GM23248 (cell line): ENCODE measurements around the gene PPCDC. TPM values are rescaled to one million over a fixed set of nuclear protein-coding genes. Genes with fewer than 3 reads are reported as not detected.
"Not testable (repeated sequence)": the region's sequence is repeated elsewhere in the genome, so short reads cannot be mapped to it uniquely, and the experiment has no call there.

Source experiments
- DNase-seq: peaks from one replicate; pipeline ENCODE4 v3.0.0-alpha.2; 2015
- H2AFZ ChIP-seq: fragments of 200-600 bp; sonication (generic); 2 replicates; pipeline ENCODE4 v1.6.1; 2016; ENCODE audit warnings: antibody characterized with exemption
- H3F3A ChIP-seq: fragments of 200-600 bp; sonication (generic); 2 replicates; pipeline ENCODE4 v1.6.1; 2016; ENCODE audit warnings: mild to moderate bottlenecking, antibody characterized with exemption, mixed run types; ENCODE audit not compliant: insufficient read depth
- H3K27ac ChIP-seq: fragments of 200-600 bp; sonication (generic); 2 replicates; pipeline ENCODE4 v1.5.1; 2016; ENCODE audit warnings: mild to moderate bottlenecking
- H3K27me3 ChIP-seq: fragments of 200-600 bp; sonication (generic); replicated peaks from 2 replicates; pipeline ENCODE4 v1.6.1; 2016; ENCODE audit warnings: mild to moderate bottlenecking; ENCODE audit not compliant: insufficient read depth
- H3K36me3 ChIP-seq: fragments of 200-600 bp; sonication (generic); 2 replicates; pipeline ENCODE4 v1.6.1; 2016; ENCODE audit warnings: low read depth, mild to moderate bottlenecking
- H3K4me1 ChIP-seq: fragments of 200-600 bp; sonication (generic); 2 replicates; pipeline ENCODE4 v1.6.1; 2016; ENCODE audit warnings: mild to moderate bottlenecking; ENCODE audit not compliant: insufficient read depth
- H3K4me2 ChIP-seq: fragments of 200-600 bp; sonication (generic); one replicate; pipeline ENCODE4 v1.6.1; 2016; ENCODE audit warnings: mild to moderate bottlenecking; ENCODE audit not compliant: unreplicated experiment
- H3K4me3 ChIP-seq: fragments of 200-600 bp; sonication (generic); 2 replicates; pipeline ENCODE4 v1.5.1; 2016; ENCODE audit warnings: mild to moderate bottlenecking
- H3K79me2 ChIP-seq: fragments of 200-600 bp; sonication (generic); 2 replicates; pipeline ENCODE4 v1.6.1; 2016; ENCODE audit warnings: mild to moderate bottlenecking; ENCODE audit not compliant: insufficient read depth
- H3K9ac ChIP-seq: fragments of 200-600 bp; sonication (generic); 2 replicates; pipeline ENCODE4 v1.6.1; 2016; ENCODE audit warnings: mild to moderate bottlenecking
- H3K9me2 ChIP-seq: fragments of 200-600 bp; sonication (generic); 2 replicates; pipeline ENCODE4 v1.6.1; 2016; ENCODE audit warnings: mixed run types, mild to moderate bottlenecking, moderate library complexity; ENCODE audit not compliant: insufficient read depth
- H3K9me3 ChIP-seq: fragments of 200-600 bp; sonication (generic); one replicate; pipeline ENCODE4 v1.6.1; 2017; ENCODE audit warnings: low read depth
- H4K20me1 ChIP-seq: fragments of 200-600 bp; sonication (generic); 2 replicates; pipeline ENCODE4 v1.6.0; 2016; ENCODE audit not compliant: insufficient read depth
- EZH2 ChIP-seq: fragments of 200-600 bp; sonication (generic); IDR thresholded peaks from 2 replicates; pipeline ENCODE4 v1.6.1; 2018; ENCODE audit warnings: antibody characterized with exemption, mild to moderate bottlenecking; ENCODE audit not compliant: insufficient read depth, poor library complexity, severe bottlenecking
- EZH2phosphoT487 ChIP-seq: fragments of 200-600 bp; sonication (generic); IDR thresholded peaks from 2 replicates; pipeline ENCODE4 v1.6.1; 2018; ENCODE audit warnings: antibody characterized with exemption, moderate library complexity, mild to moderate bottlenecking, low read depth; ENCODE audit not compliant: insufficient read depth
- WGBS, 2 experiments: methylation state at CpG; one replicate each; pipeline ENCODE4 v1.1.6; 2015 to 2017; ENCODE audit warnings: low lambda C conversion rate in 2 of 2, low coverage in 1 of 2; ENCODE audit errors: missing lambda C conversion rate in 2 of 2; 5-methylcytosine and 5-hydroxymethylcytosine counted together
- in situ Hi-C: fragments of 300-500 bp; cut with MboI; formaldehyde crosslinking; loops from 2 replicates; pipeline ENCODE4 v1.15.0; 2020
- polyA plus RNA-seq: library from polyadenylated mRNA; unstranded; fragments of >200 nt; fragmentation: Nextera tagmentation; extraction: Ambion mirVana; gene quantifications from 2 replicates; pipeline ENCODE4 v1.2.1, GENCODE V29; 2016
- total RNA-seq: library from RNA; depleted of rRNA; stranded (reverse); fragments of >200 nt; shearing (Covaris generic); gene quantifications from 2 replicates; pipeline ENCODE4 v1.2.3, GENCODE V29; 2014

PPCDC gene
- total and polyA plus RNA-seq, 2 experiments from 2014 or later: 9.0 to 20.0 TPM

- H3K27me3 ChIP-seq: no peaks in the 10 kb centered on the region
- no peak for DNase-seq
- in situ Hi-C loops: loop anchor here (10.0 kb wide), 1 partner anchor 64 kb away; no protein-coding TSS in a partner anchor
- H3K27ac ChIP-seq: no peak overlapping the region
- no peak for TF ChIP-seq EZH2
- TF ChIP-seq EZH2phosphoT487: no peak
- no peaks in the 10 kb centered on the region for H3K9me3 ChIP-seq
- H3K9ac ChIP-seq: no peak overlapping the region
- no peaks in the 10 kb centered on the region for H3K79me2 ChIP-seq
- no peaks in the 10 kb centered on the region for H4K20me1 ChIP-seq
- H2AFZ ChIP-seq: no peak overlapping the region
- WGBS, 2 experiments: 82 to 85% methylated on average over 4 of the region's 4 CpGs
- H3K4me1 ChIP-seq: no peaks in the 10 kb centered on the region
- no peak overlapping the region for H3K4me2 ChIP-seq
- H3K4me3 ChIP-seq: no peak overlapping the region
- H3F3A ChIP-seq: peaks cover 4% of the 10 kb centered on the region; the same call in 1 of the 2 replicates
- H3K36me3 ChIP-seq: no peaks in the 10 kb centered on the region
- no peaks in the 10 kb centered on the region for H3K9me2 ChIP-seq
Measured at GRCh38 chr15:75070674-75071073, 47.3 kb downstream of the PPCDC start.

DNA sequence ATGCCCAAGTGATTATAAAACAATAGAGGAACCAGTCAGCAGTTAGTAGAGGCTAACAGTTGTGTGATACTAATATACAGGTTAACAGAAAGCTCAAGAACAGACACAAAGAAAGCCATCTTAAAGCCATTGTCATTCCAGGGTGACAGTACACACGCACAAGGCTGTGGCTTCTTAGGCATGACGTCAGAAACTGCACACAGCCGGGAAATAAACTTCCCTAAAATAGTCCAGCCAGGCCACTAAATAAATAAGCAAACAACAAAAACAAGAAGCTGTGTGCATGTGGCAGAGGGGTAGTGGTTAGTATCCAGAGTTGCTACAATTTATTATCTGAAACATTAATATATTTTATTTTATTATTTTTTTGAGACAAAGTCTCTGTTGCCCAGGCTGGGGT, 49.8 kb downstream of the PPCDC start:
- H3K9ac ChIP-seq: no peak overlapping the region
- WGBS, 2 experiments: 95 to 99% methylated on average over 3 of the region's 3 CpGs
- H3K79me2 ChIP-seq: no peaks in the 10 kb centered on the region
- H3K36me3 ChIP-seq: no peaks in the 10 kb centered on the region
- no peak for DNase-seq
- no peaks in the 10 kb centered on the region for H3K9me3 ChIP-seq
- H3K4me3 ChIP-seq: no peak overlapping the region
- H3K27me3 ChIP-seq: no peaks in the 10 kb centered on the region
- H3K4me2 ChIP-seq: no peak overlapping the region
- in situ Hi-C loops: loop anchor here (10.0 kb wide), 1 partner anchor 62 kb away; no protein-coding TSS in a partner anchor
- no peak overlapping the region for H2AFZ ChIP-seq
- TF ChIP-seq EZH2 (no peak), EZH2phosphoT487 (no peak)
- no peak overlapping the region for H3K27ac ChIP-seq
- no peaks in the 10 kb centered on the region for H4K20me1 ChIP-seq
- H3F3A ChIP-seq: no peaks in the 10 kb centered on the region
- H3K4me1 ChIP-seq: no peaks in the 10 kb centered on the region
- H3K9me2 ChIP-seq: no peaks in the 10 kb centered on the region

DNA sequence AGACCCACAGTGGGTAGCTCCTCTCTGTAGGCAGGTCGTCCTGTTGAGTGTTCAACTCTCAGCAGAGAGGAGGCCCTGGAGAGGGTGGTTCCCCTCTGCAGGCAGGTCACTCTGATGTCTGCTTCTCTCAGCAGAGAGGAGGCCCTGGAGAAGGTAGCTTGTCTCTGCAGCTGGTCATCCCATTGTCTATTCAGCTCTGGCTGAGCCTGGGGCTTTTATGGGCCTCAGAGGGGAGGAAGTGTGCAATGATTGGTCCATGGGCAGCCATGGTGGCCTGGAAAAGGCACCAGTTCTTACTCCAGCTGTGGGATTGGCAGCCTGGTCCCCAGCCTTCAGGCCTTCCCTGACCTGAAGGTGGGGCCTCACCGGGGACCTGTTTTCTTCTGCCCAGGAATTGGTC, 52.9 kb downstream of the PPCDC start:
- 71 to 77% methylated on average over 2 of the region's 2 CpGs for WGBS, 2 experiments
- no peak overlapping the region for H3K9ac ChIP-seq
- H3K4me3 ChIP-seq: no peak overlapping the region

DNA sequence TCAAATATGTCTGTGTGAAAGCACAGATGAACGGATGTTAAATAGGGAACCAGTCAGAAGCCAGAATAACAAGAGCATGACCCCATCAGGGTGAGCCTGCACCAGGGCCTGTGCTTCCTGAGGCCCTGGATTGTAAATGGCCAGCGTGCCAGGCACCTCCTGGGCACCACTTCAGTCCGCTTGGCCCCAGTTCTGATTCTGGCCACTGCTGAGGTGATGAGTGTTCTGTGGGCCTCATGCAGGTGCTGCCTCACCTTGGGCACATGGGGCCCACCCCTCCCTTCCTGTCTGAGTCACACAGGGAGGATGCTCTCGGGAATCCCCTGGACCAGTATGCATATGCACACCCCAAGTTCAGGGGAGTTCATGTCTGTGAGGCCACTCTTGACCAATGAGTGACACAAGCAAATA, 54.2 kb downstream of the PPCDC start:
- not testable (repeated sequence) for H4K20me1 ChIP-seq, DNase-seq, H3K36me3 ChIP-seq, H3K9me3 ChIP-seq, H2AFZ ChIP-seq, H3K4me3 ChIP-seq, H3K9ac ChIP-seq, H3K4me1 ChIP-seq, H3K27me3 ChIP-seq, H3K27ac ChIP-seq, H3K4me2 ChIP-seq, H3K79me2 ChIP-seq, H3K9me2 ChIP-seq, H3F3A ChIP-seq
- 72 to 81% methylated on average over 4 of the region's 4 CpGs for WGBS, 2 experiments
- in situ Hi-C loops: loop anchor here (10.0 kb wide), 1 partner anchor 57 kb away; no protein-coding TSS in a partner anchor

More for the DNA sequence above, 52.9 kb downstream of the PPCDC start:
- Histone ChIP-seq H3K9me2 (no peaks in the 10 kb centered on the region), H3K27ac (no peak overlapping the region), H3K79me2 (no peaks in the 10 kb centered on the region), H3F3A (no peaks in the 10 kb centered on the region), H4K20me1 (no peaks in the 10 kb centered on the region), H3K36me3 (no peaks in the 10 kb centered on the region), H2AFZ (no peak overlapping the region), H3K4me2 (no peak overlapping the region), H3K9me3 (no peaks in the 10 kb centered on the region), H3K4me1 (no peaks in the 10 kb centered on the region), H3K27me3 (no peaks in the 10 kb centered on the region)
- no peak for DNase-seq
- in situ Hi-C loops: loop anchor here (10.0 kb wide), 1 partner anchor 59 kb away; no protein-coding TSS in a partner anchor
- TF ChIP-seq EZH2phosphoT487 (no peak), EZH2 (no peak)

DNA sequence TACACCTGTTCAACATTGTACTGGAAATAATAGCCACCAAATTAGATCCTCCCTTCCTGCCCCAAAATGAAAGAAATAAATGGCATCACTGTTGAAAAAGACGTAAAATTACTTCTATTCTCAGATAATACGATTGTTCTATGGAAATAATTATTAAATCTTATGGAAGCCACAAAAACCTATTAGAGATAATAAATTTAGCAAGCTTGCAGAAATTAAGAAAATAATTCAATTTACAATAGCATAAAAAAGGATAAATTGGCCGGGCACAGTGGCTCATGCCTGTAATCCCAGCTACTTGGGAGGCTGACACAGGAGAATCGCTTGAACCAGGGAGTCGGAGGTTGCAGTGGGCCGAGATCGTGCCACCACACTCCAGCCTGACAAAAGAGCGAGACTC, 57.8 kb downstream of the PPCDC start:
- TF ChIP-seq EZH2: no peak
- no peak for TF ChIP-seq EZH2phosphoT487
- WGBS, 2 experiments: 86 to 90% methylated on average over 8 of the region's 8 CpGs

More for the DNA sequence above, 57.8 kb downstream of the PPCDC start:
- Histone ChIP-seq H3K79me2 (no peaks in the 10 kb centered on the region), H3K9me2 (no peaks in the 10 kb centered on the region), H3K9me3 (no peaks in the 10 kb centered on the region), H2AFZ (no peak overlapping the region), H3F3A (no peaks in the 10 kb centered on the region), H3K4me3 (no peak overlapping the region), H3K27me3 (peaks cover 8% of the 10 kb centered on the region; the same call in 1 of the 2 replicates), H4K20me1 (no peaks in the 10 kb centered on the region), H3K4me2 (no peak overlapping the region), H3K9ac (no peak overlapping the region), H3K4me1 (no peaks in the 10 kb centered on the region), H3K36me3 (no peaks in the 10 kb centered on the region), H3K27ac (no peak overlapping the region)
- in situ Hi-C loops: no loop called here
- DNase-seq: no peak
